Measurements from ENCODE around the gene TRAPPC3L.

DNA sequence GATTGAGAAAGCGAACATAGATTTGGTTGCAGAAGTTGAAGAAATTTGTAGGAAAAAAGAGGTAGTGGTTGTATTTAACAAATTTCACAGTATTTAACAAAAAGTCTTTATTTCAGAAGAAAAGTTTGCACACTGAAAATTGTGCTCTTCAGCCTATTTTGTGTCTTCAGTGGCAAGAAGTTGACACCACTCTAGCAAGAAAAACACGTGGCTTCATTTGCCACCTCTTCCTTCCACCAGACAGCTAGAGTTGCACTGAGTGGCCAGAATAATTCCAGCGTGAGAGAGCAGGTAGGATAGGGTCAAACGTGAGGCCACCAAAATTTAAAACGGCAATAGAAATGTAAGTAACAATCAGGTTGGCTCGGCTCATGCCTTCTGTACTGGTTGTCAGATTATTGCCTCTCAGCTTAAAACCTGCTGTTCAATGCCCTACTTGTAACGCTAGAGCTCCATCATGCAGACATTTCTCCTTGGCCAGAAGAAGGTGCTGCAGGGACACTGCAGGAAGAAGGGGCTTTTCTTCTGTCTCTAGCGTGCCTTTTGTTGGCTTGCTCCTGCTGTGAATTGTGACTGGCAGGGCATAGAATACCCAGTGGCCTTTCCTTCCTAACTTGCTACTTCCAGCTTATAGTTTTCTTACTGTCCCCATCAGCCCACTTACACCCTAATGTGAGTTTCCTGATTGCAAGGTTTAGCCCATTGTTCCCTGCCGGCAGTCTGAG, 12.1 kb downstream of the TRAPPC3L start:
- TF ChIP-seq CTCF (IDR thresholded peaks at IDR 0.05): no peak
- TF ChIP-seq POLR2A (IDR thresholded peaks at IDR 0.05): no peak
